GM12878 (cell line): ENCODE results near the gene PRAMEF27. TPM values are rescaled to one million over a fixed set of nuclear protein-coding genes. Genes with fewer than 3 reads are reported as not detected.
"Not testable (repeated sequence)": the region's sequence is repeated elsewhere in the genome, so short reads cannot be mapped to it uniquely, and the experiment has no call there.

ENCODE experiments used
- ATAC-seq: fragments of 200-7000 bp; cut with Tn5 transposase; 3 replicates; pipeline ENCODE4 v1.9.1; 2020; ENCODE audit warnings: mild to moderate bottlenecking, moderate library complexity
- Bru-seq: library from RNA; stranded (reverse); fragments of 400-500 nt; gene quantifications from one replicate; lab custom pipeline; 2021; lab: Mats Ljungman, UMichigan
- BruChase-seq, 2 experiments: library from RNA; stranded (reverse); fragments of 400-500 nt; gene quantifications; one replicate each; lab custom pipeline; 2021; lab: Mats Ljungman, UMichigan
- BruUV-seq: library from RNA; stranded (reverse); fragments of 400-500 nt; replicated peaks from 2 replicates; lab custom pipeline; 2021; lab: Mats Ljungman, UMichigan
- CTCF ChIA-PET: fragments of 300-600 bp; sonication (Branson Sonifier 250); formaldehyde crosslinking; extraction: SDS; loops from one replicate; lab custom pipeline; 2021; ENCODE audit warnings: inconsistent platforms; lab: Yijun Ruan, JAX
- POLR2A ChIA-PET: fragments of 350-600 bp; formaldehyde crosslinking; extraction: SDS; loops from one replicate; lab custom pipeline; 2021; ENCODE audit warnings: inconsistent platforms; lab: Charles Lee
- RAD21 ChIA-PET: fragments of 300-600 bp; sonication (Branson Sonifier 250); formaldehyde crosslinking; loops from one replicate; lab custom pipeline; 2023; ENCODE audit warnings: antibody characterized with exemption; ENCODE audit not compliant: unreplicated experiment; lab: Charles Lee
- SMC1A ChIA-PET: fragments of 300-600 bp; sonication (Branson Sonifier 250); formaldehyde crosslinking; loops from one replicate; lab custom pipeline; 2023; ENCODE audit not compliant: unreplicated experiment, uncharacterized antibody; lab: Charles Lee
- DNase-seq: peaks from one replicate; pipeline ENCODE4 v3.0.0-alpha.2; 2011; ENCODE audit warnings: low read depth, low spot score
- FAIRE-seq: peaks from 3 replicates; lab custom pipeline; 2011; peaks lifted over from hg19 to GRCh38; lab: Jason Lieb, UNC
- H2AFZ ChIP-seq: 2 replicates; pipeline ENCODE4 v1.6.0; 2011; ENCODE audit warnings: low read depth, low read length, control low read depth; ENCODE audit not compliant: control insufficient read depth
- H3K27ac ChIP-seq: 2 replicates; pipeline ENCODE4 v1.5.1; 2011; ENCODE audit warnings: control low read depth; ENCODE audit not compliant: control insufficient read depth, insufficient read depth
- H3K27me3 ChIP-seq, 2 experiments: replicated peaks in 1 of 2; 2 replicates each; pipeline versions ENCODE4 v1.6.0 to v1.6.1; 2011; ENCODE audit warnings: low read length in 1 of 2; ENCODE audit not compliant: control insufficient read depth in 2 of 2, insufficient read depth in 2 of 2
- H3K36me3 ChIP-seq, 2 experiments: 2 replicates each; pipeline ENCODE4 v1.5.1; 2011; ENCODE audit warnings: low read length in 1 of 2; ENCODE audit not compliant: control insufficient read depth in 2 of 2, insufficient read depth in 2 of 2
- H3K4me1 ChIP-seq: 2 replicates; pipeline ENCODE4 v1.6.1; 2011; ENCODE audit warnings: mild to moderate bottlenecking, low read length, moderate library complexity, mixed read lengths; ENCODE audit not compliant: control insufficient read depth, insufficient read depth
- H3K4me2 ChIP-seq: 2 replicates; pipeline ENCODE4 v1.6.0; 2011; ENCODE audit warnings: control low read depth; ENCODE audit not compliant: control insufficient read depth, insufficient read depth
- H3K4me3 ChIP-seq: fragments of 200-600 bp; sonication (generic); 2 replicates; pipeline ENCODE4 v1.5.1; 2016
- H3K79me2 ChIP-seq: 2 replicates; pipeline ENCODE4 v1.6.0; 2011; ENCODE audit warnings: low read length; ENCODE audit not compliant: control insufficient read depth, insufficient read depth
- H3K9ac ChIP-seq: 2 replicates; pipeline ENCODE4 v1.8.0; 2011; ENCODE audit warnings: low read length, control low read depth, mixed read lengths; ENCODE audit not compliant: control insufficient read depth, insufficient read depth
- H3K9me3 ChIP-seq: replicated peaks from 3 replicates; pipeline ENCODE4 v1.5.1; 2011; ENCODE audit warnings: mild to moderate bottlenecking, low read length; ENCODE audit not compliant: control insufficient read depth, insufficient read depth
- H4K20me1 ChIP-seq: 2 replicates; pipeline ENCODE4 v1.6.0; 2011; ENCODE audit not compliant: control insufficient read depth, insufficient read depth
- WGBS: methylation state at CpG from one replicate; pipeline ENCODE4 v1.1.6; 2016; ENCODE audit warnings: low lambda C conversion rate; ENCODE audit not compliant: insufficient replicate concordance, insufficient coverage; ENCODE audit errors: missing lambda C conversion rate; 5-methylcytosine and 5-hydroxymethylcytosine counted together
- in situ Hi-C: fragments of 300-500 bp; cut with MboI; formaldehyde crosslinking; loops from 9 replicates; pipeline ENCODE4 v1.14.3; 2018; ENCODE audit warnings: mixed read lengths
- intact Hi-C: fragments of 100-400 bp; cut with micrococcal nuclease; formaldehyde crosslinking; loops from one replicate; pipeline ENCODE4 v1.14.2; 2022; ENCODE audit not compliant: unreplicated experiment
- long read RNA-seq, 2 experiments: library from polyadenylated mRNA; unstranded; transcript quantifications; one replicate each; pipeline ENCODE4 v2.0.0, GENCODE V29; 2019 to 2020
- polyA minus RNA-seq, 3 experiments: library from RNA; depleted of rRNA, polyadenylated mRNA; stranded (reverse); fragments of >200 nt; gene quantifications; 2 replicates each; pipeline ENCODE4 v1.2.3, GENCODE V29; 2011
- polyA plus RNA-seq, 11 experiments: library from polyadenylated mRNA; depleted of rRNA in 4 of 11; unstranded in 6 of 11; stranded (reverse) in 5 of 11; fragments of >200 nt; fragmentation: Nextera tagmentation in 4 of 11; fragmentation: Illumina TruSeq in 1 of 11; extraction: Ambion mirVana in 4 of 11; extraction: Trizol in 1 of 11; gene quantifications; 1 replicate in 1 of 11; 2 replicates in 10 of 11; pipeline versions ENCODE4 v1.2.1 to v1.2.3, GENCODE V29; 2011 to 2016; ENCODE audit warnings: inconsistent platforms in 2 of 11, missing spikeins in 2 of 11, low read depth in 1 of 11
- total RNA-seq, 4 experiments: library from RNA; depleted of rRNA in 3 of 4; stranded (reverse); fragments of >200 nt in 3 of 4; fragmentation: Illumina TruSeq in 1 of 4; extraction: Trizol in 1 of 4; gene quantifications; 2 replicates each; pipeline versions ENCODE4 v1.2.1 to v1.2.3, GENCODE V29; 2013 to 2021

PRAMEF27 gene
- total RNA-seq (2013; cell fraction: nucleolus; rRNA removed): not detected in 2 replicates
- not detected in 2 replicates for total RNA-seq (2014; rRNA removed)
- total RNA-seq (2014; rRNA removed; fragmentation: Illumina TruSeq; extraction: Trizol): not detected in 2 replicates
- not detected in 2 replicates for total RNA-seq (2021)
- polyA plus RNA-seq (2011; ENCODE audit: low read depth): not detected
- polyA plus RNA-seq (2011; rRNA removed): not detected in 2 replicates
- polyA plus RNA-seq (2011; cell fraction: cytosol; rRNA removed): not detected in 2 replicates
- polyA plus RNA-seq (2011; cell fraction: nucleus; rRNA removed): not detected in 2 replicates
- polyA plus RNA-seq (2012): not detected in 2 replicates
- not detected in 2 replicates for polyA plus RNA-seq (2014; fragmentation: Illumina TruSeq; extraction: Trizol)
- polyA plus RNA-seq (2014; fragmentation: Nextera tagmentation; extraction: Ambion mirVana): not detected
- not detected in 2 replicates for polyA plus RNA-seq (2014; rRNA removed)
- polyA plus RNA-seq (2016; fragmentation: Nextera tagmentation; extraction: Ambion mirVana): not detected
- polyA minus RNA-seq (2011; rRNA and poly(A)+ RNA removed): not detected in 2 replicates
- polyA minus RNA-seq (2011; cell fraction: cytosol; rRNA and poly(A)+ RNA removed): not detected in 2 replicates
- polyA minus RNA-seq (2011; cell fraction: nucleus; rRNA and poly(A)+ RNA removed): not detected in 2 replicates
- not detected for Bru-seq, nascent RNA
- BruChase-seq, experiment 1, labeled RNA remaining after a 6-hour chase: not detected
- BruChase-seq, experiment 2, labeled RNA remaining after a 2-hour chase: not detected
- long read RNA-seq, experiment 1: 0 reads
- long read RNA-seq, experiment 2: 0 reads

DNA sequence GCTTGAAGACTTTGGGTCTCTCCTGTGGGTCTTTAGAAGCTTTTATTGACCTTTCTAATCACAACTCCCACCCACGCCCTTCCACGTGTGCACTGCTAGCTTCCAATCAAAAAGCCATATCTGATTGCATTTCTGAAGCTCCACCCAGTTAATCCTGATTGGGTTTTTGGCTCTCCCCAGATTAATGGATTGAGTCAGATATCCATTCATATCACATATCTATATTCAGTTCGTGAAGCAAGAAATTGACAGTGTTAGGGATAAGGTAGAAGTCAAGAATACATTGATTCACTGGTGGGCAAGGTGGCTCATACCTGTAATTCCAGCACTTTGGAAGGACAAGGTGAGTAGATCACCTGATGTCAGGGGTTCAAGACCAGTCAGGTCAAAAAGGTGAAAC, at the start of gene PRAMEF27:
Gene PRAMEF27, minus strand, starts transcription at position 101 of the 400 bp plus-strand sequence. CDS start 2,916 bp downstream, outside the sequence.
- SMC1A ChIA-PET, FAIRE-seq, RAD21 ChIA-PET, H3K4me3 ChIP-seq, H2AFZ ChIP-seq, ATAC-seq, DNase-seq, H3K36me3 ChIP-seq, CTCF ChIA-PET, H3K4me2 ChIP-seq, H3K4me1 ChIP-seq, H3K27me3 ChIP-seq, H4K20me1 ChIP-seq, H3K9me3 ChIP-seq, H3K79me2 ChIP-seq, BruUV-seq, intact Hi-C loops, H3K27ac ChIP-seq, POLR2A ChIA-PET, H3K9ac ChIP-seq, in situ Hi-C loops: not testable (repeated sequence)
- WGBS: 18% methylated on average over 3 of the region's 3 CpGs

DNA sequence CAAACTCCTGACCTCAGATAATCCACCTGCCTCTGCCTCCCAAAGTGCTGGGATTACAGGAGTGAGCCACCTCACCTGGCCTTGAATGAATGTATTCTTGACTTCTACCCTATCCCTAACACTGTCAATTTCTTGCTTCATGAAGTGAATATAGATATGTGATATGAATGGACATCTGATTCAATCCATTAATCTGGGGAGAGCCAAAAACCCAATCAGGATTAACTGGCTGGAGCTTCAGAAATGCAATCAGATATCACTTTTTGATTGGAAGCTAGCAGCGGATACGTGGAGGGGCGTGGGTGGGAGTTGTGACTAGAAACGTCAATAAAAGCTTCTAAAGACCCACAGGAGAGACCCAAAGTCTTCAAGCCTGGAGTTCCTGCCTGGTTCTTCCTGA, 14.1 kb upstream of the PRAMEF27 start, which contains the start of gene PRAMEF25:
Gene PRAMEF25, plus strand, starts transcription at position 301 of the 400 bp plus-strand sequence. CDS start 2,920 bp downstream, outside the sequence.
- H3K27ac ChIP-seq, H2AFZ ChIP-seq, SMC1A ChIA-PET, H4K20me1 ChIP-seq, H3K9ac ChIP-seq, FAIRE-seq, RAD21 ChIA-PET, ATAC-seq, H3K4me3 ChIP-seq, H3K27me3 ChIP-seq, in situ Hi-C loops, intact Hi-C loops, H3K4me1 ChIP-seq, H3K4me2 ChIP-seq, CTCF ChIA-PET, BruUV-seq, H3K9me3 ChIP-seq, H3K36me3 ChIP-seq, H3K79me2 ChIP-seq, DNase-seq, POLR2A ChIA-PET: not testable (repeated sequence)
- no CpG with 5 or more reads among the region's 4 CpGs for WGBS

DNA sequence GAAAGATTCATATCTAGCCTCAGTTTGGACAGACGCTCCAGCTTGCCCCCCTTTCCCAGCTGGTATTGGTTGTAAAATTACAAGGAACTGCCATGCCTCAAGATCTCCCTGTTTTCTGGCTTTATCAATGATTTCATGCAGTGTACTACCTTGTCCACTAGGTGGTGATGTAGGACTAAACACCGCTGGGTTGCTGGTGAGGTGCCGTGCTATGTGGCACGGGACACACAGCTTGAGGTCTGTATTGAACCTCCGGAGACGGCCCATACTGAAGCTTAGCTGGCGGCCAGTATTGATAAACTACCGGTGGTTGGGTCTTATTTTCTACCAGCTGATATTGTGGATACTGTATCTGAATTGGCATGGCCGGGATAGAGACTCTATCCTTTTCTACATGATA, 36.5 kb downstream of the PRAMEF27 start:
- H3K27me3 ChIP-seq, H2AFZ ChIP-seq, intact Hi-C loops, H3K9me3 ChIP-seq, RAD21 ChIA-PET, BruUV-seq, POLR2A ChIA-PET, DNase-seq, in situ Hi-C loops, H3K9ac ChIP-seq, H3K4me1 ChIP-seq, H3K4me2 ChIP-seq, H3K36me3 ChIP-seq, H3K79me2 ChIP-seq, CTCF ChIA-PET, H3K27ac ChIP-seq, SMC1A ChIA-PET, H3K4me3 ChIP-seq, H4K20me1 ChIP-seq, FAIRE-seq: not testable (repeated sequence)
- ATAC-seq: peak; percentile 29; the same call in 1 of the 3 replicates
- WGBS: 31% methylated on average over 6 of the region's 9 CpGs
